Ovary (tissue), 3 donors: ENCODE measurements around the gene GRIK4.

ENCODE experiments used
- EP300 ChIP-seq: sonication (generic); formaldehyde crosslinking; IDR thresholded peaks from one replicate; pipeline ENCODE4 v1.6.1; 2017; ENCODE audit warnings: antibody characterized with exemption
- TF ChIP-seq, protein P1 (sequence below), 3 donors: fragments of 450-650 bp in 2 of 3; fragments of 200-600 bp in 1 of 3; IDR thresholded peaks; one replicate each; pipeline versions ENCODE4 v1.5.1 to v1.8.0; 2016 to 2022; ENCODE audit warnings: antibody characterized with exemption in 3 of 3, mild to moderate bottlenecking in 1 of 3
- donor health status: DM: no; HTN: no; CAD: no.

DNA sequence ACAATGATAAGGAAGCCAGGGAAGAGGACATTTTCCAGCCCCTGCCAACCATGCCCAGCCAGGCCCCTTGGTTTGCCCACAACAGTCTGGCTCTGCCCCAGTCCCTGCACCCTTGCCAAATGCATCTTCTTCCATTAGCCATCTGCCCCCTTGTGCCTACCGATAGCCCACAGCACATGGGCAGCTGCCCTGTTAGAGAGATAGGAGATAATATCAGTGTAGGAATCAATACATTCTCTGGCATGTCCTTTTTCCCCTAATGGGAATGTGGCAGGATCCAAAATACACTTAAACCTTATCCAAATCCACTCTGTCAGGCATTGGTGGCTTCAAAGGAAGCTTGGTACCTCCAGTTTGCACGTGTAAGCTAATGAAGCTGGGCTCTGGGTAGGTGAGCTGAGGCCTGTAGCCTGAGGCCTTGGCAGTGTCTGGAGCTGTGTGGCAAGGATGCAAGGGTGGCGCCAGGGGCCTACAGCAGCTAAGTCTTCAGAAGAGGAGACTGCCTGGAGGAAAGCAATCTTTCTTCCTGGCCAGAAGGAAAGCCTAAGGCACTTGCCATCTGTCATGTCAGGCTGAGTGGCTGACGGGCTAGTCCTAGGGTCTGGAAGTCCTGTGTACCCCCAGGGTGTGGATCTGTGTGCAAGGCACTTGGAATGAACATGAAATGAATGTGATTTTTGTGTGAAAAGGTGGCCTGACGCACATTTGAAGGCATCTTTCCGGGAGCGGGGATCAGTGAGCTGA lies 348.2 kb downstream of the GRIK4 start:
- TF ChIP-seq, protein P1, sequence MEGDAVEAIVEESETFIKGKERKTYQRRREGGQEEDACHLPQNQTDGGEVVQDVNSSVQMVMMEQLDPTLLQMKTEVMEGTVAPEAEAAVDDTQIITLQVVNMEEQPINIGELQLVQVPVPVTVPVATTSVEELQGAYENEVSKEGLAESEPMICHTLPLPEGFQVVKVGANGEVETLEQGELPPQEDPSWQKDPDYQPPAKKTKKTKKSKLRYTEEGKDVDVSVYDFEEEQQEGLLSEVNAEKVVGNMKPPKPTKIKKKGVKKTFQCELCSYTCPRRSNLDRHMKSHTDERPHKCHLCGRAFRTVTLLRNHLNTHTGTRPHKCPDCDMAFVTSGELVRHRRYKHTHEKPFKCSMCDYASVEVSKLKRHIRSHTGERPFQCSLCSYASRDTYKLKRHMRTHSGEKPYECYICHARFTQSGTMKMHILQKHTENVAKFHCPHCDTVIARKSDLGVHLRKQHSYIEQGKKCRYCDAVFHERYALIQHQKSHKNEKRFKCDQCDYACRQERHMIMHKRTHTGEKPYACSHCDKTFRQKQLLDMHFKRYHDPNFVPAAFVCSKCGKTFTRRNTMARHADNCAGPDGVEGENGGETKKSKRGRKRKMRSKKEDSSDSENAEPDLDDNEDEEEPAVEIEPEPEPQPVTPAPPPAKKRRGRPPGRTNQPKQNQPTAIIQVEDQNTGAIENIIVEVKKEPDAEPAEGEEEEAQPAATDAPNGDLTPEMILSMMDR (IDR thresholded peaks at IDR 0.05), result no peak
- no peak for TF ChIP-seq EP300
